Subcutaneous adipose tissue (tissue), 4 donors: ENCODE measurements around the gene PPP2R5B. TPM values are rescaled to one million over a fixed set of nuclear protein-coding genes. Genes with fewer than 3 reads are reported as not detected.

ENCODE experiments used
- total RNA-seq, 4 donors: library from RNA; depleted of rRNA; stranded (reverse); fragments of >200 nt; gene quantifications; one replicate each; pipeline ENCODE4 v1.1.0, GENCODE V29; 2016
- TF ChIP-seq, protein P1 (sequence below): fragments of 450-650 bp; IDR thresholded peaks from one replicate; pipeline ENCODE4 v1.5.1; 2016; ENCODE audit warnings: low read depth, mild to moderate bottlenecking, control low read depth, antibody characterized with exemption, moderate library complexity

Gene PPP2R5B
- total RNA-seq, 4 donors from 2014 or later = 8.8 to 19.8 (median 14.3) TPM

DNA sequence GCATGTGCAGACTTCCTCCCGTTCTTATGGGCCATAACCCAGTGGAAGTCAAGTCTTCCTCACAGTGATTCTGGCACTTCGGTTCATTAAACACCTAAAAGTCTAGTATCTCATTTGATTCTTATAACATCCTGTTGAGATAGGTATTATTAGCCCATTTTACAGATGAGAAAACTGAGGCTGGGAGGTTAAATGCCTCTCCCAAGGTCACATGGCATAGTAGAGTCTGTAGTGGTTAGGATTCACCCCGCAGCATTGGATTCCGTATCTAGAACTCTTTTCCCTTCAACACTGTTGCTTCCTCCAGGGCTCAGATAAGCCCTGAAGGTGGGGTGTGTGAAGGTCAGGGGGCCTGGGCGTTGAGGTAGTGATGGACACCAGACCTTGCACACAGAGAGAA, 7.8 kb downstream of the PPP2R5B start:
- TF ChIP-seq, protein P1, sequence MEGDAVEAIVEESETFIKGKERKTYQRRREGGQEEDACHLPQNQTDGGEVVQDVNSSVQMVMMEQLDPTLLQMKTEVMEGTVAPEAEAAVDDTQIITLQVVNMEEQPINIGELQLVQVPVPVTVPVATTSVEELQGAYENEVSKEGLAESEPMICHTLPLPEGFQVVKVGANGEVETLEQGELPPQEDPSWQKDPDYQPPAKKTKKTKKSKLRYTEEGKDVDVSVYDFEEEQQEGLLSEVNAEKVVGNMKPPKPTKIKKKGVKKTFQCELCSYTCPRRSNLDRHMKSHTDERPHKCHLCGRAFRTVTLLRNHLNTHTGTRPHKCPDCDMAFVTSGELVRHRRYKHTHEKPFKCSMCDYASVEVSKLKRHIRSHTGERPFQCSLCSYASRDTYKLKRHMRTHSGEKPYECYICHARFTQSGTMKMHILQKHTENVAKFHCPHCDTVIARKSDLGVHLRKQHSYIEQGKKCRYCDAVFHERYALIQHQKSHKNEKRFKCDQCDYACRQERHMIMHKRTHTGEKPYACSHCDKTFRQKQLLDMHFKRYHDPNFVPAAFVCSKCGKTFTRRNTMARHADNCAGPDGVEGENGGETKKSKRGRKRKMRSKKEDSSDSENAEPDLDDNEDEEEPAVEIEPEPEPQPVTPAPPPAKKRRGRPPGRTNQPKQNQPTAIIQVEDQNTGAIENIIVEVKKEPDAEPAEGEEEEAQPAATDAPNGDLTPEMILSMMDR = no peak

DNA sequence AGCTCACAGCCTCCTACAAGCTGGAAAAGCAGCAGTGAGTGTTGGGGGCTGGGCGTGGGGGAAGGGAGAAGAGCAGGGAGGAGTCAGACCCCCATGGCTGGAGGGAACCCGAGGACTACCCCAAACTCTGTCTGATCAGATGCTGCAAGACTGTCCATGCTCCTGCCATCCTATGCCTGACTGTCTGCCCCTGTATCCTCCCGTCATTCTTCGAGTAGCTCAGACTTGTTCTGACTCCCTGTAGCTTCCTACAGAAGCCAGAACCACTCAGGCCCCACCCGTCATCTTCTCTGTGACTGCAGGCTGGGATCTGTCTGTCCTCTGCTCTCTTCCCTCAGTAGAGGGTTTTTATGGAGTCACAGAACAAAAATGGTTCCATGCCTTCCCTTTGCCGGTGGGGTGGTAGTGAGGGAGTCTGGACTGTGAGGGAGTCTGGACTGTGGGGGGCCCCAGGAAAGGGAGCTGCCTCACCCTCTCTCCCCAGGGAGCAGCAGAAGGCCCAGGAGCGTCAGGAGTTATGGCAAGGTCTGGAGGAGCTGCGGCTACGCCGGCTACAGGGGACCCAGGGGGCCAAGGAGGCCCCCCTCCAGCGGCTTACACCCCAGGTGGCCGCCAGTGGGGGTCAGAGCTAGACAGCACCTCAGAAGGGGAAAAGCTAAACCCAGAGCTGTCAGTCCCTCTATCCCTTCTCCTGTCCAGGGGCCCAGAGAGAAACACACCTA, 8.9 kb downstream of the PPP2R5B start:
- TF ChIP-seq, protein P1 = no peak

DNA sequence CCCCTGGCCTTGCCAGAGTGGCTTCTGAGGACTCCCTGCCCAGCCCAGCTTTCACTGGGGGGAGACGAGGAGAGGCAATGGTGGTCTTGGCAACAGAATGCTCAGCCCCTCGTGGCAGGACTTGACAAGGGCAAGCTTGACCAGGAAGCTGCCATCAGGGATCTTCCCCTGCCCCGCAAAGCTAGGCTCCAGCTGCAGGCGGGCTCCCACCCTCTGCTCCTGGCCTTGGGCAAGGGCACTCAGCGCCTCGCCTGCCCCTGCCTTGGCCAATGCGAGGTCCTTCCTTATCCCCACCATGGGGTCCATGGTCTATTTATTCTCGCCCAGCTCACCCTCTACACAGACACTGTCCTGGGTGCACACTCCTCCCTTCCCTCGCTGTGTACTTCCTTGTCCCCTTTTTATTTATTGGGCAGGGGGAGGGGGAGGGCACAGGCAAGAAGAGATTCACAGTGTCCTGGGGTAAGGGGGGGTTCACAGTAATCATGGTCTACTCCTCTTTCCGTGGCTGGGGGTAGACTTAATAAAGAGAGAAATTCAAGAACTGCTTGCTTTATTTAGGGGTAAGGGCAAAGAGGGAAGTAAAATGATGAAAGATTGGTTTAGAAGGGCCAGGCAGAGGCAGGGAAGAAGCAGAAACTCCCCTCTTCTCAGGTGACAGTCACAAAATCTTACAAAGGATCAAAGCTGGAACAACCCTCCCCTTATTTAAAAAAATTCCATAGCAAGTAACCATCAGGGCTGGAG, 9.6 kb downstream of the PPP2R5B start:
- TF ChIP-seq, protein P1 = no peak

DNA sequence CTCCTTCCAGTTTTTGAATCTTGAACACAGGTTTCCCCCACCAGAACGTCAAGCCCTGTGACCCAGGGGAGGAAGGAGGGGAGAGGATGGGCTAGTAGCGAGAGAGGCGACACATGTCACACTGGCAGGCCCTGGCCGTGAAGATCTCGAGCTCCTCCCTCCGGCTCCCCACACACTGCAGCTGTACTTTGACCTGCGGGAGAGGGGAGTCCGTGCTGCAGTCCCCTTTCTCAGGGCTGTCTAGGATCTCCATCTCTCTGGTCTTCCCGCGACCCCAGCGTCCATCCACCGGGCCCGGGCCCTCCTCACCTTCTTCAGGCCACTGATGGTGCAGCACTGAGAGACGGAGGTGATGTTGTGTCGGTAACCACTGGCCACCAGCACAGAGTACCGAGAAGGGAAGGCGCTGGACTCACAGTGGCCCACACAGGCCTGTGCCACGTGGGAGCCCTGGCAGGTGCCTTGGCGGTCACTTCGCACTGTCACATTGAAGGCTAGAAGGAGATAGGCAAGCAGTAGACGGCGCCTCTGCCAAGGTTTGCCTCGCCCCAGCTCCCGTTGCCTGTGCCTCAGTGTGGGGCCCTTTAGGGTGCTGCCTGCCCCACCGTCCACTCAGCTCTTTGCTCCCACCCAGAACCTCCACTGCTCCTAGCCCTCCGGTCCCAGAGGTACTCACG, 10.3 kb downstream of the PPP2R5B start:
- TF ChIP-seq, protein P1 = no peak

DNA sequence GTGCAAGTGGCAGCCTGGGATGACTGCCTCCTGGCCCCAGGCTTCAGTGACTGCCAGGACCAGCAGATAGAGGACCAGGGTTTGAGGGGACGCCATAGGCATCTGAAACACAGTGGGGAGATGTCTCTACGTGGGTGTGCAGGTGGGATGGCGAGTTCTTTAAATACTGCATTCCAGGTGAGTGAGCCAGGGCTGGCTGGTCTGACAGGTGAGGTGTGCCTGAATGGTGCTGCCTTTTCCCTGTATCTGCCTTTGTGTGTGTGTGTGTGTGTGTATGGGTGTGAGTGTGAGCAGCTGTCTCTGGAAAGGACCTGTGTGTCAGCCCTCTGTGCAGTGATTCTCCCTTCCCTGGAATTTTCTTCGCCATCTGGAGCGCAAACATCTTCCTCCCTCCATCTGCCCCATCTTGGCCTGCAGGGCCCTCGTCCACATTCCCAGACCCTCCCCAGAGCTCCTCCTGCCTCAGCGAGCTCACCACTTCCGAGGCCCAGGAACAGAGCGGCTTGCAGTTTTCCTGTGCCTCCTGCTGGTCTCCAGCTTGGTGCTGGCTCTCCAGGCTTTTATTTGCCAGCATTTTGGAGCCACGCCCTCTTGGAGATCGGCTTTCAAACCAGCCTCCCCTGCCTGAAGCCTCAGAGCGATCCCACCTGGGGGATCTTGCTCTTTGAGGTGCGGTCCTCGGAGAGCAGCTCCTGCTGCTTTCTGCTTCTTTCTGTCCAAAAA, 11.0 kb downstream of the PPP2R5B start, which contains the start of gene GPHA2:
Gene GPHA2, minus strand, starts transcription at position 535 of the 723 bp plus-strand sequence. Its CDS starts 433 bp downstream, at position 102.
- TF ChIP-seq, protein P1 = no peak

DNA sequence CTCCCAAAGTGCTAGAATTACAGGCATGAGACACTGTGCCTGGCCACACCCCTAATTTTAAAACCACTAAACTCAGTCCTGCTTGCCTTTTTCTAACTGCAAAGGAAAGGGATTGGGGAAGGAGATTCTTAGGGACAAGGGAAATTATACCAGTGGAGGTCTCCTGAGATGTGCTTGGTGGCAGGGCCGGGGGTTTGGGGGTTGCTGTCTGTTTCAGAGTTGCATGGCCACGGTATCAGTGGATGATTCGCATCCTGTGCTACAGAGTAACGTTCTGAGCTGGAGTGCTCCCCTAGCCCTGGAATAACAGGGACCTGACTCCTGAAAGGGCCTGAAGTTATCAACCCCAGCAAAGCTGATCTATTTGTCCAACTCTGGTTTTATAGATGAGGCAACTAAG, 12.1 kb downstream of the PPP2R5B start:
- TF ChIP-seq, protein P1 = no peak
